Activated CD4-positive, alpha-beta memory T cell treated with anti-CD3 and anti-CD28 coated beads for 36 hours (primary cell): Measurements from ENCODE around the gene NOS1AP. TPM values are rescaled to one million over a fixed set of nuclear protein-coding genes. Genes with fewer than 3 reads are reported as not detected.
"Not testable (repeated sequence)": the region's sequence is repeated elsewhere in the genome, so short reads cannot be mapped to it uniquely, and the experiment has no call there.

Experiments used
- CTCF ChIA-PET: fragments of 350-600 bp; sonication (Branson Sonifier 250); formaldehyde crosslinking; loops from one replicate; lab custom pipeline; 2021; ENCODE audit warnings: antibody characterized with exemption, inconsistent platforms; lab: Charles Lee
- POLR2A ChIA-PET: fragments of 350-600 bp; sonication (Branson Sonifier 250); formaldehyde crosslinking; loops from one replicate; lab custom pipeline; 2021; ENCODE audit warnings: antibody characterized with exemption; lab: Charles Lee
- DNase-seq: peaks from one replicate; pipeline ENCODE4 v3.0.0-alpha.2; 2020
- H3K27ac Mint-ChIP-seq: one replicate; pipeline ENCODE4 v1.8.0; 2021; ENCODE audit warnings: mixed read lengths
- H3K27me3 Mint-ChIP-seq: one replicate; pipeline ENCODE4 v1.8.0; 2021; ENCODE audit warnings: mixed read lengths
- H3K36me3 Mint-ChIP-seq: one replicate; pipeline ENCODE4 v1.8.0; 2021; ENCODE audit warnings: mixed read lengths
- H3K4me1 Mint-ChIP-seq: one replicate; pipeline ENCODE4 v1.8.0; 2021; ENCODE audit warnings: low read depth, mixed read lengths
- H3K4me3 Mint-ChIP-seq: one replicate; pipeline ENCODE4 v1.8.0; 2021; ENCODE audit warnings: mild to moderate bottlenecking, mixed read lengths
- H3K9me3 Mint-ChIP-seq: one replicate; pipeline ENCODE4 v1.8.0; 2021; ENCODE audit warnings: mixed read lengths
- intact Hi-C: fragments of 100-400 bp; cut with micrococcal nuclease; formaldehyde crosslinking; loops from one replicate; pipeline ENCODE4 v1.15.1; 2023
- total RNA-seq, 2 experiments: library from RNA; stranded (reverse); gene quantifications; one replicate each; pipeline ENCODE4 v1.2.3, GENCODE V29; 2021

The NOS1AP gene
- total RNA-seq, 2 experiments from 2014 or later, result 0.12 TPM; not detected in 1

- intact Hi-C loops, result no loop called here
- CTCF ChIA-PET, result no interaction called here
- peaks cover 27% of the 10 kb centered on the region for H3K27me3 Mint-ChIP-seq
Measured at GRCh38 chr1:162077648-162078299, 8.3 kb downstream of the NOS1AP start.

GRCh38 chr1:162079030-162079429 is 9.5 kb downstream of the NOS1AP start:
- intact Hi-C loops, result no loop called here
- Mint-ChIP-seq H3K27me3 (peaks cover 22% of the 10 kb centered on the region), H3K36me3 (peaks cover 2% of the 10 kb centered on the region), H3K27ac (no peak overlapping the region), H3K4me3 (no peak overlapping the region), H3K4me1 (no peaks in the 10 kb centered on the region), H3K9me3 (peaks cover 2% of the 10 kb centered on the region)
- ChIA-PET POLR2A (no interaction called here), CTCF (no interaction called here)
- no peak for DNase-seq

More at GRCh38 chr1:162077648-162078299, 8.3 kb downstream of the NOS1AP start:
- Mint-ChIP-seq H3K9me3 (no peaks in the 10 kb centered on the region), H3K36me3 (no peaks in the 10 kb centered on the region), H3K27ac (no peak overlapping the region), H3K4me1 (no peaks in the 10 kb centered on the region), H3K4me3 (no peak overlapping the region)
- no peak for DNase-seq
- POLR2A ChIA-PET, result no interaction called here

- Mint-ChIP-seq H3K36me3 (peaks cover 4% of the 10 kb centered on the region), H3K27me3 (peaks cover 22% of the 10 kb centered on the region), H3K4me3 (no peak overlapping the region), H3K4me1 (no peaks in the 10 kb centered on the region), H3K9me3 (peaks cover 4% of the 10 kb centered on the region), H3K27ac (no peak overlapping the region)
- ChIA-PET POLR2A (no interaction called here), CTCF (no interaction called here)
- intact Hi-C loops, result no loop called here
- DNase-seq, result no peak
Measured at GRCh38 chr1:162080472-162081015, 11.1 kb downstream of the NOS1AP start.

GRCh38 chr1:162081316-162081715 is 11.8 kb downstream of the NOS1AP start:
- intact Hi-C loops, result no loop called here
- POLR2A ChIA-PET, result no interaction called here
- Mint-ChIP-seq H3K36me3 (peaks cover 4% of the 10 kb centered on the region), H3K9me3 (peaks cover 4% of the 10 kb centered on the region), H3K4me1 (no peaks in the 10 kb centered on the region), H3K27ac (no peak overlapping the region), H3K4me3 (no peak overlapping the region), H3K27me3 (peaks cover 25% of the 10 kb centered on the region)
- CTCF ChIA-PET, result no interaction called here
- no peak for DNase-seq

GRCh38 chr1:162082080-162082479 is 12.6 kb downstream of the NOS1AP start:
- H3K27me3 Mint-ChIP-seq, result peaks cover 23% of the 10 kb centered on the region
- H3K36me3 Mint-ChIP-seq, POLR2A ChIA-PET, CTCF ChIA-PET, H3K9me3 Mint-ChIP-seq, intact Hi-C loops, H3K4me1 Mint-ChIP-seq, H3K27ac Mint-ChIP-seq, H3K4me3 Mint-ChIP-seq, DNase-seq: not testable (repeated sequence)

GRCh38 chr1:162083273-162083672 is 13.8 kb downstream of the NOS1AP start:
- Mint-ChIP-seq H3K27ac (no peak overlapping the region), H3K4me1 (no peaks in the 10 kb centered on the region), H3K27me3 (peaks cover 14% of the 10 kb centered on the region), H3K4me3 (no peak overlapping the region), H3K9me3 (peaks cover 4% of the 10 kb centered on the region), H3K36me3 (peaks cover 4% of the 10 kb centered on the region)
- ChIA-PET POLR2A (no interaction called here), CTCF (no interaction called here)
- intact Hi-C loops, result no loop called here
- no peak for DNase-seq

- CTCF ChIA-PET, result no interaction called here
- intact Hi-C loops, result no loop called here
Measured at GRCh38 chr1:162085991-162086390, 16.5 kb downstream of the NOS1AP start.

GRCh38 chr1:162087111-162087510 is 17.6 kb downstream of the NOS1AP start:
- ChIA-PET POLR2A (no interaction called here), CTCF (interaction anchor here (0.7 kb wide), 2 partner anchors 103 to 380 kb away, joined by 3 read pairs; no protein-coding TSS in a partner anchor)
- intact Hi-C loops, result no loop called here

More at GRCh38 chr1:162085991-162086390, 16.5 kb downstream of the NOS1AP start:
- H3K27ac Mint-ChIP-seq, result no peak overlapping the region
- no peak for DNase-seq
- POLR2A ChIA-PET, result no interaction called here
- H3K9me3 Mint-ChIP-seq, result peaks cover 4% of the 10 kb centered on the region
- H3K4me3 Mint-ChIP-seq, result no peak overlapping the region
- no peaks in the 10 kb centered on the region for H3K4me1 Mint-ChIP-seq
- H3K27me3 Mint-ChIP-seq, result peaks cover 14% of the 10 kb centered on the region
- H3K36me3 Mint-ChIP-seq, result peaks cover 4% of the 10 kb centered on the region

GRCh38 chr1:162087574-162087973 is 18.1 kb downstream of the NOS1AP start:
- CTCF ChIA-PET, result interaction anchor here (0.7 kb wide), 1 partner anchor 104 kb away, joined by 3 read pairs; no protein-coding TSS in a partner anchor

More at GRCh38 chr1:162087111-162087510, 17.6 kb downstream of the NOS1AP start:
- peaks cover 17% of the 10 kb centered on the region for H3K27me3 Mint-ChIP-seq
- peaks cover 4% of the 10 kb centered on the region for H3K9me3 Mint-ChIP-seq
- no peak overlapping the region for H3K4me3 Mint-ChIP-seq
- H3K36me3 Mint-ChIP-seq, result peaks cover 4% of the 10 kb centered on the region
- H3K27ac Mint-ChIP-seq, result no peak overlapping the region
- no peak for DNase-seq
- no peaks in the 10 kb centered on the region for H3K4me1 Mint-ChIP-seq

GRCh38 chr1:162088281-162088969 is 18.9 kb downstream of the NOS1AP start:
- ChIA-PET POLR2A (no interaction called here), CTCF (no interaction called here)
- H3K27ac Mint-ChIP-seq, result no peak overlapping the region
- no peak overlapping the region for H3K4me3 Mint-ChIP-seq
- DNase-seq, result no peak
- no peaks in the 10 kb centered on the region for H3K4me1 Mint-ChIP-seq
- H3K36me3 Mint-ChIP-seq, result peaks cover 4% of the 10 kb centered on the region
- intact Hi-C loops, result no loop called here
- peaks cover 17% of the 10 kb centered on the region for H3K27me3 Mint-ChIP-seq
- H3K9me3 Mint-ChIP-seq, result peaks cover 4% of the 10 kb centered on the region

More at GRCh38 chr1:162087574-162087973, 18.1 kb downstream of the NOS1AP start:
- peaks cover 4% of the 10 kb centered on the region for H3K36me3 Mint-ChIP-seq
- peaks cover 4% of the 10 kb centered on the region for H3K9me3 Mint-ChIP-seq
- H3K27me3 Mint-ChIP-seq, result peaks cover 17% of the 10 kb centered on the region
- POLR2A ChIA-PET, result no interaction called here
- no peaks in the 10 kb centered on the region for H3K4me1 Mint-ChIP-seq
- no peak overlapping the region for H3K27ac Mint-ChIP-seq
- no peak overlapping the region for H3K4me3 Mint-ChIP-seq
- intact Hi-C loops, result no loop called here
- no peak for DNase-seq

GRCh38 chr1:162089748-162090147 is 20.3 kb downstream of the NOS1AP start:
- H3K9me3 Mint-ChIP-seq, result no peaks in the 10 kb centered on the region
- DNase-seq, result no peak
- ChIA-PET CTCF (interaction anchor here (0.6 kb wide), 1 partner anchor 188 kb away, joined by 4 read pairs; no protein-coding TSS in a partner anchor), POLR2A (no interaction called here)
- H3K4me3 Mint-ChIP-seq, result no peak overlapping the region
- intact Hi-C loops, result no loop called here
- H3K27ac Mint-ChIP-seq, result no peak overlapping the region
- H3K36me3 Mint-ChIP-seq, result no peaks in the 10 kb centered on the region
- no peaks in the 10 kb centered on the region for H3K4me1 Mint-ChIP-seq
- peaks cover 13% of the 10 kb centered on the region for H3K27me3 Mint-ChIP-seq

GRCh38 chr1:162090378-162090777 is 20.9 kb downstream of the NOS1AP start:
- no peaks in the 10 kb centered on the region for H3K36me3 Mint-ChIP-seq
- H3K4me3 Mint-ChIP-seq, result no peak overlapping the region
- peaks cover 10% of the 10 kb centered on the region for H3K27me3 Mint-ChIP-seq
- no peaks in the 10 kb centered on the region for H3K4me1 Mint-ChIP-seq
- POLR2A ChIA-PET, result no interaction called here
- no peaks in the 10 kb centered on the region for H3K9me3 Mint-ChIP-seq
- intact Hi-C loops, result no loop called here
- H3K27ac Mint-ChIP-seq, result no peak overlapping the region
- DNase-seq, result no peak
- CTCF ChIA-PET, result interaction anchor here (0.7 kb wide), 1 partner anchor 782 kb away, joined by 3 read pairs; no protein-coding TSS in a partner anchor
